ENCODE measurements around the gene ZNF519.
"Not testable (repeated sequence)": the region's sequence is repeated elsewhere in the genome, so short reads cannot be mapped to it uniquely, and the experiment has no call there.

- not testable (repeated sequence) for TF ChIP-seq POLR2AphosphoS5 (IDR thresholded peaks at IDR 0.05); CTCF (IDR thresholded peaks at IDR 0.05); POLR2A (IDR thresholded peaks at IDR 0.05; ENCODE audit: low read depth)
Measured at GRCh38 chr18:14175404-14175803, 43.2 kb upstream of the ZNF519 start.

All from esophagus muscularis mucosa (tissue), 3 donors.